ENCODE results near the gene KLHL2. TPM values are rescaled to one million over a fixed set of nuclear protein-coding genes. Genes with fewer than 3 reads are reported as not detected.

KLHL2 gene
- total RNA-seq, 2 donors from 2014 or later: 9.1 to 17.1 TPM

GRCh38 chr4:165185448-165185847 is 21.9 kb upstream of the KLHL2 start:
- Histone ChIP-seq H3K4me3 (no peak overlapping the region), H3K27me3 (no peaks in the 10 kb centered on the region), H3K4me1 (no peaks in the 10 kb centered on the region), H3K9me3 (no peaks in the 10 kb centered on the region), H3K36me3 (replicated peaks in 1 of 2; ENCODE audit: insufficient read depth in 1 of 2, low read depth in 2 of 2) (no peaks in the 10 kb centered on the region), H3K27ac (no peak overlapping the region)
- TF ChIP-seq POLR2A (IDR thresholded peaks at IDR 0.05): no peak
- TF ChIP-seq CTCF (IDR thresholded peaks at IDR 0.05): no peak
- intact Hi-C loops (cut with DNase I): no loop called here
- DNase-seq (no peak), ATAC-seq (no peak)
- 42 to 56% methylated on average over 5 of the region's 5 CpGs for WGBS, 2 donors

GRCh38 chr4:165190591-165191347 is 16.6 kb upstream of the KLHL2 start:
- no peaks in the 10 kb centered on the region for H3K9me3 ChIP-seq
- no peaks in the 10 kb centered on the region for H3K4me1 ChIP-seq
- no peak for TF ChIP-seq CTCF (IDR thresholded peaks at IDR 0.05)
- TF ChIP-seq POLR2A (IDR thresholded peaks at IDR 0.05): no peak
- H3K36me3 ChIP-seq (replicated peaks in 1 of 2; ENCODE audit: insufficient read depth in 1 of 2, low read depth in 2 of 2): no peaks in the 10 kb centered on the region
- H3K27me3 ChIP-seq: no peaks in the 10 kb centered on the region
- no peak overlapping the region for H3K27ac ChIP-seq
- intact Hi-C loops (cut with DNase I): no loop called here
- DNase-seq (no peak), ATAC-seq (no peak)
- H3K4me3 ChIP-seq: no peak overlapping the region
- 94% methylated on average over 1 of the region's 1 CpG for WGBS, 2 donors

- TF ChIP-seq POLR2A (IDR thresholded peaks at IDR 0.05): no peak
- TF ChIP-seq CTCF (IDR thresholded peaks at IDR 0.05): no peak
- H3K4me1 ChIP-seq: no peaks in the 10 kb centered on the region
- ATAC-seq (no peak), DNase-seq (no peak)
- H3K9me3 ChIP-seq: no peaks in the 10 kb centered on the region
- H3K27me3 ChIP-seq: no peaks in the 10 kb centered on the region
- H3K36me3 ChIP-seq (replicated peaks in 1 of 2; ENCODE audit: insufficient read depth in 1 of 2, low read depth in 2 of 2): no peaks in the 10 kb centered on the region
- intact Hi-C loops (cut with DNase I): no loop called here
- H3K4me3 ChIP-seq: no peak overlapping the region
- H3K27ac ChIP-seq: no peak overlapping the region
- 51 to 70% methylated on average over 2 of the region's 2 CpGs for WGBS, 2 donors
Measured at GRCh38 chr4:165191348-165191656, 16.1 kb upstream of the KLHL2 start.

DNA sequence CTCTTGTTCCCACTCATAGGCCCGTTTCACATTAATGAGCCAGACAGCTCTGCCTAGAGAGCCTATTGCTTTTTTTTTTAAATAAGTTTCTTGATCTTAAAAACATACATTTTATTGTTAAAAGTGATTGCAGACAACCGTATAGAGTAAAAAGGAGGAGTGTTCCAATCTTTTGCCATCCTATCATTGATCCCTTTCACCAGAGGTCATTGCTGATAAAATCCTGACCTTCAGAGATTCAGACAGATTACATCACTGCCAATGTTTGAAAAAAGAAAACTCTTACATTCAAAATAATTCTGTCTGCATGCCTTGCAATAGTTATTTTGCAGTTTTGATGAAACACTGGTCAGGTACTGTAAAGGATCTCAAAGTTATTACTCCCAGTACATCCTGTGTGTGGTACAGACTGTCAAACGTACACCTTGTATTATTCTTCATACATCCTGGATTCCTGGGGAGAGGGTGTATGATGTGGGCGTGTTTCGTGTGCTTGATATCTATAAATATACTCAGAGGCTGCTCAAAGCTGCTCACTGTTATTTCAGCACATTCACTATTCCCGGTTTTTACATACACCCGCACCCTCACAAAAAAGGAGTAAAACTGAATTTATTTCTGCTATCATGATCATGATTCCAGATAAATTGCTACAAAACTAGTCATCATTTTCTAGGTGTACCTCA is 15.4 kb upstream of the KLHL2 start:
- Histone ChIP-seq H3K9me3 (no peaks in the 10 kb centered on the region), H3K27me3 (no peaks in the 10 kb centered on the region), H3K4me1 (no peaks in the 10 kb centered on the region), H3K4me3 (no peak overlapping the region), H3K27ac (no peak overlapping the region), H3K36me3 (replicated peaks in 1 of 2; ENCODE audit: insufficient read depth in 1 of 2, low read depth in 2 of 2) (no peaks in the 10 kb centered on the region)
- ATAC-seq (no peak), DNase-seq (no peak)
- 54 to 59% methylated on average over 7 of the region's 7 CpGs for WGBS, 2 donors
- no peak for TF ChIP-seq POLR2A (IDR thresholded peaks at IDR 0.05)
- no peak for TF ChIP-seq CTCF (IDR thresholded peaks at IDR 0.05)
- intact Hi-C loops (cut with DNase I): no loop called here

- Histone ChIP-seq H3K27me3 (no peaks in the 10 kb centered on the region), H3K4me1 (no peaks in the 10 kb centered on the region), H3K9me3 (no peaks in the 10 kb centered on the region), H3K27ac (no peak overlapping the region), H3K4me3 (no peak overlapping the region), H3K36me3 (replicated peaks in 1 of 2; ENCODE audit: insufficient read depth in 1 of 2, low read depth in 2 of 2) (no peaks in the 10 kb centered on the region)
- TF ChIP-seq POLR2A (IDR thresholded peaks at IDR 0.05): no peak
- no peak for TF ChIP-seq CTCF (IDR thresholded peaks at IDR 0.05)
- intact Hi-C loops (cut with DNase I): no loop called here
- ATAC-seq (no peak), DNase-seq (no peak)
- 86 to 94% methylated on average over 1 of the region's 1 CpG for WGBS, 2 donors
Measured at GRCh38 chr4:165192500-165192898, 14.9 kb upstream of the KLHL2 start.

Data from body of pancreas (tissue), 4 donors.